D721Med (cell line): ENCODE data around the gene MUTYH.

Experiments used
- DNase-seq: peaks from one replicate; pipeline ENCODE4 v3.0.0; 2011; ENCODE audit warnings: low spot score; ENCODE audit not compliant: insufficient read length
- FAIRE-seq: peaks from 2 replicates; lab custom pipeline; 2011; peaks lifted over from hg19 to GRCh38; lab: Jason Lieb, UNC
- CTCF ChIP-seq: IDR thresholded peaks from 2 replicates; pipeline ENCODE4 v1.5.1; 2012; ENCODE audit warnings: mild to moderate bottlenecking, control low read depth; ENCODE audit not compliant: insufficient read depth; ENCODE audit errors: missing control alignments

MUTYH gene

GRCh38 chr1:45344499-45344898, 4.3 kb upstream of the MUTYH start:
- TF ChIP-seq CTCF: no peak
- no peak for FAIRE-seq
- DNase-seq: no peak

- FAIRE-seq (no peak), DNase-seq (no peak)
- TF ChIP-seq CTCF: no peak
Observed at GRCh38 chr1:45340816-45341466, 701 bp upstream of the MUTYH start.

GRCh38 chr1:45337630-45338325, 2.5 kb downstream of the MUTYH start:
- TF ChIP-seq CTCF: no peak
- no peak for DNase-seq

GRCh38 chr1:45335855-45336324, 4.3 kb downstream of the MUTYH start:
- DNase-seq (no peak), FAIRE-seq (no peak)
- no peak for TF ChIP-seq CTCF

More at GRCh38 chr1:45337630-45338325, 2.5 kb downstream of the MUTYH start:
- FAIRE-seq: no peak

- DNase-seq: no peak
- FAIRE-seq: peak; percentile 41
Observed at GRCh38 chr1:45334308-45335245, 5.7 kb downstream of the MUTYH start.

GRCh38 chr1:45332346-45332720, 7.9 kb downstream of the MUTYH start:
- no peak for DNase-seq
- no peak for TF ChIP-seq CTCF
- FAIRE-seq: no peak

More at GRCh38 chr1:45334308-45335245, 5.7 kb downstream of the MUTYH start:
- TF ChIP-seq CTCF: no peak
